Measurements from ENCODE around the gene HNRNPD. TPM values are rescaled to one million over a fixed set of nuclear protein-coding genes. Genes with fewer than 3 reads are reported as not detected.
"Not testable (repeated sequence)": the region's sequence is repeated elsewhere in the genome, so short reads cannot be mapped to it uniquely, and the experiment has no call there.

The HNRNPD gene
- total RNA-seq, 1 donor from 2014 or later = 146 TPM

- Histone ChIP-seq H3K4me3 (no peak overlapping the region), H3K36me3 (no peaks in the 10 kb centered on the region), H3K27me3 (ENCODE audit: low read depth) (no peaks in the 10 kb centered on the region), H3K9me3 (no peaks in the 10 kb centered on the region), H3K4me1 (no peaks in the 10 kb centered on the region), H3K27ac (no peak overlapping the region)
- ATAC-seq (no peak), DNase-seq (no peak)
- intact Hi-C loops (cut with DNase I) = no loop called here
- no peak for TF ChIP-seq CTCF (IDR thresholded peaks at IDR 0.05)
Observed at GRCh38 chr4:82415922-82416365, 42.2 kb upstream of the HNRNPD start.

DNA sequence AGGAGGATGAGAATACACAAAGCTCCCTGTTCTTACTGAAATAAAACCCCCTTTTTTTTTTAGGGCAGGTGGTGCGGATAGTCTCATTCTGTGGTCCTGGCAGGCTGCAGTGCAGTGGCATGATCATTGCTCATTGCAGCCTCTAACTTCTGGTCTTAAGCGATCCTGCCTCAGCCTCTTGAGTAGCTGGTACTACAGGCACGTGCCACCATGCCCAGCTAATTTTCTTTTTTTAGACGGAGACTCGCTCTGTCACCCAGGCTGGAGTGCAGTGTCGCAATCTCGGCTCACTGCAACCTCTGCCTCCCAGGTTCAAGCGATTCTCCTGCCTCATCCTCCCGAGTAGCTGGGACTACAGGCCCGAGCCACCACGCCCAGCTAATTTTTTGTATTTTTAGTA lies 41.3 kb upstream of the HNRNPD start:
- ATAC-seq; H3K9me3 ChIP-seq; DNase-seq; H3K27ac ChIP-seq; H3K27me3 ChIP-seq (ENCODE audit: low read depth); intact Hi-C loops (cut with DNase I); H3K4me1 ChIP-seq; H3K4me3 ChIP-seq; H3K36me3 ChIP-seq: not testable (repeated sequence)

DNA sequence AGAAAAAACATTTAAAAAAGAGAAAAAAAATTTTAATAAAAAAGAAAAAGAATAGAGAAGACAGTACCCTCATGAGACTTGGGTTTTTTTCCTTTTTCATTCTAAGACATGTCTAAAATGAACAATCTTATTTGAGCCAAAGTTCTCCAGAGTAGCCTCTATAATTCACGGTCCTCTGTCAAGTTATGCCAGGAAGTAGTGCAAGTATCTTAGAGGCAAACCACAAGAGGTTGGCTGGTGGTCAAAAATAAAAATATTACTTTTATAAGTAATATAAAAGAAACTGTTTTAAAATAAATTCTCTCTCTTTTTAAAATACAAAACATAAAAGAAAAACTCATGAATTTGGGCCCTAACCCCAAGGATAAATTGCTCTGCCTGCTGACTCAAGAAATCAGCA lies 29.9 kb upstream of the HNRNPD start:
- Histone ChIP-seq H3K4me1 (no peaks in the 10 kb centered on the region), H3K9me3 (no peaks in the 10 kb centered on the region), H3K27me3 (ENCODE audit: low read depth) (no peaks in the 10 kb centered on the region), H3K4me3 (no peak overlapping the region), H3K27ac (no peak overlapping the region), H3K36me3 (no peaks in the 10 kb centered on the region)
- DNase-seq (no peak), ATAC-seq (no peak)
- intact Hi-C loops (cut with DNase I) = no loop called here
- TF ChIP-seq CTCF (IDR thresholded peaks at IDR 0.05) = no peak

- no peak for ATAC-seq
- Histone ChIP-seq H3K27ac (no peak overlapping the region), H3K9me3 (no peaks in the 10 kb centered on the region), H3K4me1 (no peaks in the 10 kb centered on the region), H3K27me3 (ENCODE audit: low read depth) (no peaks in the 10 kb centered on the region), H3K36me3 (no peaks in the 10 kb centered on the region), H3K4me3 (no peak overlapping the region)
- DNase-seq = no peak
- intact Hi-C loops (cut with DNase I) = no loop called here
- no peak for TF ChIP-seq CTCF (IDR thresholded peaks at IDR 0.05)
Observed at GRCh38 chr4:82402196-82402775, 28.5 kb upstream of the HNRNPD start.

DNA sequence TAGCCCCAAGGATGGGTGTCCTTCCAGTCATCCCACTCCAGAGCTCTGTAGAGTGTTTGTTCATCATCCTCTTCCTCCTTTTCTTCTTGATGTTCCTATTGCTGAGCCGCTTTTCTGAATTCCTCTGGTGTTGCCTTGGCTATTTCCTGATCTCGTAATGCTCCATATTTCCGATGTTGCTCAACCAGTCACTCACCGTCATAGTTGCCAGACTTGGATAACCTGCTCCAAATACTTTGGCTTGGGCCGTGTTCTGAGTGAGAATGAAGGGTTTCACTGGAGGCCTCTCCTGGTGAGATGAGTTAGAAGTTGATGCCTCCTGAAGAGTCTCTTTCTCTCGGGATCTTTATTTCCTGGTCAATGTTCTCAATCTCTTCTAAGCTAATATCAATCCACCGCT lies 27.8 kb upstream of the HNRNPD start:
- Histone ChIP-seq H3K27me3 (ENCODE audit: low read depth) (no peaks in the 10 kb centered on the region), H3K4me1 (no peaks in the 10 kb centered on the region), H3K9me3 (no peaks in the 10 kb centered on the region), H3K36me3 (no peaks in the 10 kb centered on the region), H3K27ac (no peak overlapping the region), H3K4me3 (no peak overlapping the region)
- intact Hi-C loops (cut with DNase I) = no loop called here
- TF ChIP-seq CTCF (IDR thresholded peaks at IDR 0.05) = no peak
- no peak for ATAC-seq
- no peak for DNase-seq

DNA sequence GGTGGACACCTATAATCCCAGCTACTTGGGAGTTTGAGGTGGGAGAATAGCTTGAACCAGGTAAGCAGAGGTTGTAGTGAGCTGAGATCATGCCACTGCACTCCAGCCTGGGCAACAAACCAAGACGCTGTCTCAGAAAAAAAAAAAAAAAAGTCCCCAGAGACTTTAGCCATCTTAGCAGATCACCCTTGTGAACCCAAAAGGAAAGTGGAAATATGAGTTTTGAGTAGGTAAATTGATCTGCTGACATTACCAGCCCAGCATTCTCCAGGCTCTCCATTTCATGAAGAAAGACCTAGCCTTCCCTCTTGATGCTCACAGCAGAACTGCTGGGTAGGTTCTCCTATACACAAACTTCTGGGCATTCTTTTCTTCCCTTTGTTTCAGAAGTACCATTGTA lies 24.5 kb upstream of the HNRNPD start:
- ATAC-seq (no peak), DNase-seq (no peak)
- H3K36me3 ChIP-seq = no peaks in the 10 kb centered on the region

More for the DNA sequence above, 24.5 kb upstream of the HNRNPD start:
- Histone ChIP-seq H3K9me3 (no peaks in the 10 kb centered on the region), H3K4me3 (no peak overlapping the region), H3K27ac (no peak overlapping the region), H3K27me3 (ENCODE audit: low read depth) (no peaks in the 10 kb centered on the region), H3K4me1 (no peaks in the 10 kb centered on the region)
- TF ChIP-seq CTCF (IDR thresholded peaks at IDR 0.05) = no peak
- intact Hi-C loops (cut with DNase I) = no loop called here

All from lower lobe of right lung (tissue), 2 donors.